K562 (cell line): Measurements from ENCODE around the gene DTNBP1.

Experiments
- CBX2 ChIP-seq: fragments of 200-600 bp; sonication (generic); IDR thresholded peaks from one replicate; pipeline ENCODE4 v1.6.1; 2012; ENCODE audit warnings: mild to moderate bottlenecking, low read length, inconsistent platforms; ENCODE audit not compliant: insufficient read depth, poor library complexity, severe bottlenecking
- GABPA ChIP-seq: fragments of 200-800 bp; sonication (Bioruptor generic); conservative IDR thresholded peaks from 2 replicates; pipeline ENCODE4 v1.6.1; 2016; ENCODE audit warnings: low read depth, missing genetic modification characterization, missing compliant biosample characterization
- HDAC2 ChIP-seq: fragments of 450-650 bp; IDR thresholded peaks from 2 replicates; pipeline ENCODE4 v1.6.1; 2016; ENCODE audit warnings: mild to moderate bottlenecking
- KHSRP ChIP-seq: fragments of 450-650 bp; IDR thresholded peaks from 2 replicates; pipeline ENCODE4 v1.6.1; 2017
- KLF16 ChIP-seq: IDR thresholded peaks from 2 replicates; pipeline ENCODE4 v1.6.1; 2016; ENCODE audit warnings: antibody characterized with exemption
- MBD2 ChIP-seq: sonication (generic); IDR thresholded peaks from 2 replicates; pipeline ENCODE4 v1.6.1; 2016; ENCODE audit warnings: low read depth, borderline replicate concordance
- NFE2 ChIP-seq: IDR thresholded peaks from 2 replicates; pipeline ENCODE4 v1.6.1; 2014; ENCODE audit warnings: antibody characterized with exemption, low read depth
- POLR2AphosphoS5 ChIP-seq: IDR thresholded peaks from 2 replicates; pipeline ENCODE4 v1.6.1; 2011; ENCODE audit warnings: mild to moderate bottlenecking, low read depth, low read length, moderate library complexity; ENCODE audit not compliant: control insufficient read depth, insufficient read depth
- TBL1XR1 ChIP-seq, 2 experiments: IDR thresholded peaks; 2 replicates each; pipeline ENCODE4 v1.6.1; 2012; ENCODE audit warnings: improper control_type of control experiment in 2 of 2, low read length in 2 of 2, mild to moderate bottlenecking in 1 of 2
- YY1 ChIP-seq, 3 experiments: IDR thresholded peaks; 2 replicates each; pipeline ENCODE4 v1.6.1; 2011; ENCODE audit warnings: low read length in 2 of 3, mild to moderate bottlenecking in 2 of 3, moderate library complexity in 2 of 3, borderline replicate concordance in 1 of 3, control low read depth in 1 of 3, low read depth in 1 of 3; ENCODE audit not compliant: insufficient read depth in 3 of 3, insufficient replicate concordance in 2 of 3, control insufficient read depth in 1 of 3, insufficient read length in 1 of 3; ENCODE audit errors: extremely low read depth in 1 of 3
- ZNF140 ChIP-seq: fragments of 250-450 bp; sonication (Bioruptor Pico); IDR thresholded peaks from 2 replicates; pipeline ENCODE4 v1.8.0; 2021; ENCODE audit warnings: moderate library complexity, mild to moderate bottlenecking, inconsistent platforms
- ZSCAN29 ChIP-seq: fragments of 450-650 bp; IDR thresholded peaks from 2 replicates; pipeline ENCODE4 v1.6.1; 2017

GRCh38 chr6:15691250-15691869 is 28.5 kb upstream of the DTNBP1 start:
- TF ChIP-seq MBD2 (no peak), ZNF140 (no peak), KLF16 (peak; percentile 82), POLR2AphosphoS5 (no peak), TBL1XR1 (IDR thresholded peaks at IDR 0.05; ENCODE audit: low read length in 2 of 2) (peak in 1 of 2 experiments; percentile 48; a peak in 1 of 4 replicates), KHSRP (no peak), HDAC2 (no peak), NFE2 (no peak), ZSCAN29 (no peak), YY1 (IDR thresholded peaks at IDR 0.05; ENCODE audit: borderline replicate concordance in 1 of 3, control insufficient read depth in 1 of 3, extremely low read depth in 1 of 3, insufficient read depth in 3 of 3, insufficient read length in 1 of 3, insufficient replicate concordance in 2 of 3, low read depth in 1 of 3, low read length in 2 of 3) (peak in 2 of 3 experiments; percentile 39 to 68), GABPA (tag) (no peak), CBX2 (no peak)
